ENCODE data around the gene AP5Z1.

AP5Z1 gene

GRCh38 chr7:4775250-4775847 lies at the start of gene AP5Z1:
TSS of gene AP5Z1 (plus strand) at chr7:4775623. CDS start at chr7:4775716, 93 bp downstream.
- peak; percentile 89 to 93 for DNase-seq

- DNase-seq = no peak
Observed at GRCh38 chr7:4725850-4726450, 49.5 kb upstream of the AP5Z1 start.

DNA sequence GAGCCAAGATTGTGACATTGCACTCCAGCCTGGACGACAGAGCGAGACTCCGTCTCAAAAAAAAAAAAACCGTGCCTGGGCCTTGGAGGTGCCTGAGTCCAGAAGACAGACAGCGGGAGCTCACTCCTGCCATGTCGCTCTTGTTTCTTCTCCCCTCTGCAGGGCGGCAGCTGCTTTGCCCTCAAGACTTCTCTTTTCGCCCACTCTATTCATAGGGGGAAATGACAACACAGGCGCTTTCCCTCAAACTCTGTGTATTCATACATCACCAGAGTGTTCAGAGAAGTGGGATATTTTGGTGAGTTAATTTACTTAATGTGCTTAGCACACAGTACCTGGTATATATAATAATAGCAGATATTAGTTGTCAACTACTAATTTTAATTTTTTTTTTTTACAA lies 48.9 kb upstream of the AP5Z1 start:
- no peak for DNase-seq

DNA sequence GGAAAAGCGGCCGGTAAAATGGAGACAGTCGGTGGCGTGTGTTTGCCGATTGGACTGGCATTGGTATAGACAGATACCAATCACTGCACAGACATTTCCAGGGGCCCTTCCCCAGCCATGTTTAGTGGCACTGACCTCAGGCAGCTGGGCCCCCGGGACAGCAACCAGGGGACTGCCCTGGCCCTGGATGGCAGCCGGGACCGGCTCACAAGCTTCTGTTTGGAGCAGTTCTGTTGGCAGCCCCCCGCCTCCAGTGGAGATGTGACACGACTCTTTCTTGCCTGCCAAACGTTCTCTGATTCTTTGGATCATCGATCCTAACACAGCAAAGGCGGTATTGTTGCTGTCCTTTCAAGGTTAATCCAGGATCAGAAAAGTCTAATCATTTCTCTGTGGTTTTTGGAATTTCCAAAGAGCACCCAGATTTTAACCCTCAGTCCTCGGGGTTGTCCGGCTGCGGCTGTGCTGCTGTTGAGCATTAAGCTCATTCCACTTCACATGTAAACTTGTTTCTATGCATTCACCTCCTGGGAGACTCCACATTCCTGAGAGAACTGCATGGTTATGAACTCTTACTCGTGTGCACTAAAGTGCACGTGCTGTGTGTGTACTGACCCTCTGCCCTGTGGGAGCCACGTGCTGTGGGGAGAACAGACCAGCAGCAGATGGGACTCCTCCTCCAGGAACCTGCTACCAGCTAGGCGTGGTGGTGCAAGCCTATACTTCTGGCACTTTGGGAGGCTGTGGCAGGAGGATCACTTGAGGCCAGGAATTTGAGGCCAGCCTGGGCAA lies 47.3 kb upstream of the AP5Z1 start:
- DNase-seq = no peak

GRCh38 chr7:4729266-4729665 lies 46.2 kb upstream of the AP5Z1 start:
- DNase-seq = no peak

GRCh38 chr7:4730276-4730675 lies 45.1 kb upstream of the AP5Z1 start:
- no peak for DNase-seq

- DNase-seq = no peak
Observed at GRCh38 chr7:4730971-4731370, 44.5 kb upstream of the AP5Z1 start.

DNA sequence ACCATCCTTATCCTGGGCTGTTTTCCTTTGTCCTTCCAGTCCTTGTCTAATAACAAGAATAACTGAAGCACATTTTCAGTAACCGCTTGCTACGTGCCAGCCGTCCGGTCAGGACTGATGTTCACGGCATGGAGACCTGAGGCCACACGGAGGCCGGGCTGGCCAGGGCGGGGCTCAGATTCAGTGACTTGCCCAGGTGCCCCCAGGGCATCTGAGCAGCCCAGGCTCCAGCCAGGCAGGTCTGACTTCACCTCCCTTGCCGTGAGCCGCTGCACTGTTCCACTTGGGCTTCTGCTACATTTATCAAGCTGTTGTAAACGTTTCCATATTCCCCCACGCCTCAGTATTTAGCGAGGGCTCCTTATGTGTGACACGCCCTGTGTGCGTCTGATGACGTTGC lies 43.6 kb upstream of the AP5Z1 start:
- DNase-seq = no peak

GRCh38 chr7:4733936-4734528 lies 41.4 kb upstream of the AP5Z1 start:
- no peak for DNase-seq

- no peak for DNase-seq
Observed at GRCh38 chr7:4734587-4735345, 40.7 kb upstream of the AP5Z1 start.

DNA sequence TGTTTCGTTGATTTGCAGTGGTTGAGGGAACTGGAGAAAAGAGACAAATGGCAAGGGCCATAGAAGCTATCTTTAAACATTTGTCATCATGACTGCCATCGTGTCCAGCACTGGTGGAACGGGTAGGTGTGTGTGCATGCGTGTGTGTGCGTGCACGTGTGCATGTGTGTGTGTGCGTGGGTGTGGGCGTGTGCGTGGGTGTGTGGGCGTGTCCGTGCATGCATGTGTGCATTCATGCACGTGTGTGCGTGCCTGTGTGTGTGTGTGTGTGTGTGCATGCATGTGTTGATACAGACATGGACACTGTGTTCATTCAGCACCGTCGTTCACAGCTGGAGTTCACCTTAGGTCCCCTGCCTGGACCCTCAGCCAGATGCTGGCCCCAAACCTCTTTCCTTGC lies 38.1 kb upstream of the AP5Z1 start:
- DNase-seq = no peak

- peak in 1 of 2 experiments; percentile 18 for DNase-seq
Observed at GRCh38 chr7:4738711-4739527, 36.5 kb upstream of the AP5Z1 start.

GRCh38 chr7:4739528-4739992 lies 35.9 kb upstream of the AP5Z1 start:
- DNase-seq = peak; percentile 51 to 52

GRCh38 chr7:4740796-4741195 lies 34.6 kb upstream of the AP5Z1 start:
- DNase-seq = no peak

DNA sequence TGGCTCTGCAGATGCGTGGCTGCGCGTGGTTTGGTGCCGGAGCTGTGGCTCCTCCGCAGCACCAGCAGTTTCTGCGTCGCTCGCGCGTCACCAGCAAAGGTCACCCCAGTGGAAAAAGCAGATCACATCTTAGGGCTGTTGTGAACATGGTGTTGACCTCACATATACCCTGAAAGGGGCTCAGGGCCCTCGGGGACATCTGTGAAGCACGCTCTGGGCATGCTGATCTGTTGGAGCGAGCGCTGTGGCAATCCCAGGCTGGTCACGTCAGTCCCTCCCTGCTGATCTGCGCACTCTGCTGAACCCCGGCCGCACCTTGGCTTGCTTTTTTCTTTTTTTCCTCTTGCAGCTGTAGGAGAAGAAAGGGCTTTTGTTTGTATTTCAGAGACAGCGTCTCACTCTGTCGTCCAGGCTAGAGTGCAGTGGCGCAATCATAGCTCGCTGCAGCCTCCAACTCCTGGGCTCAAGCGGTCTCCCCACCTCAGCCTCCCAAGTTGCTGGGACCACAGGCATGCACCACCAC lies 33.3 kb upstream of the AP5Z1 start:
- no peak for DNase-seq

DNA sequence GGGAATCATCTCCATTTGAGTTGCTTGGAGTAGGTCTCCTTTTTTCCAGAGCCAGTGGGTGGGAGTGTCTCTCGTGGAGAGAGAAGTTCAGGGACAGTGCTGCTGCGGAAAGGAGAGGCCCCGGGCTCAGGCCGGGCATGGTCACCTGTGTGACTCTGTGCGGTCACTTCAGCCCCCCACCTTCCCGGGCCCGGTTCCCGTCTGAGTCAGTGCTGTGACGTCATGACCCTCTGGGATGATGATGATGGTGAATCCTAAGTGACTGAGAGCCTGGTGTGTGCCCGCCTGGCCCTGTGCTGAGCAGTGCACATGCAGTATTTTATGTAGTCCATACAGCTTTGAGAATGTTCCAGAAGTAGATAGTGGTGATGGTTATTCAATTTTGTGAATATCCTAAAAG lies 32.6 kb upstream of the AP5Z1 start:
- DNase-seq = no peak

- peak; percentile 62 to 63 for DNase-seq
Observed at GRCh38 chr7:4744391-4745264, 30.8 kb upstream of the AP5Z1 start.

DNA sequence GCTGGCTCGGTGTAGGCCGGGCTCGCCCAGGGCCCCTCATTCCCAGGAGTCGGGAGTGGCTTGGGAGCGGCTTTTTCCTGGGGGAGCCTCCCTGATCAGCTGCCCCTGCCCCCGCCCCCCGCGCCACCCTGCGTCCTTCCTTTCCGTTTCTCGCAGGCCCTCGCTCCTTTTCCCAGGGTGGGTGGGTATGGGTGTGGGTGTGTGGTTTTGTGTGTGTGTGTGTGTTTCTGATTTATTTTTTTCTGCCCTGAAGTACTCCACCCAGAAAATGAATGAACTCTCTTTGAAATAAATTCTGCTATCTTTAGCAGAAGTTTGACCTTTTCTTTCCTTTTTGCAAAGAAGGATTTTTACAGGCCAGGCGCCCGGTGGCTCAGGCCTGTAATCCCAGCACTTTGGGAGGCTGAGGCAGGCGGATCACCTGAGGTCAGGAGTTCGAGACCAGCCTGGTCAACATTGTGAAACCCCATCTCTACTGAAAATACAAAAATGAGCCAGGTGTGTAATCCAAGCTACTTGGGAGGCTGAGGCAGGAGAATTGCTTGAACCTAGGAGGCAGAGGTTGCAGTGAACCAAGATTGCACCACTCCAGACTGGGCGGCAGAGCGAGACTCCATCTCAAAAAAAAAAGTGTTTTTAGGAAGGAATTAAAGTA lies 30.0 kb upstream of the AP5Z1 start:
- no peak for DNase-seq

GRCh38 chr7:4745971-4746919 lies 29.2 kb upstream of the AP5Z1 start:
- DNase-seq = no peak

Data from activated CD4-positive, alpha-beta T cell treated with anti-CD3 and anti-CD28 coated beads, Interleukin-2, amount 50 U/mL, for 4 hours (primary cell).